Tibial nerve (tissue), 4 donors: Measurements from ENCODE around the gene ADIRF. TPM values are rescaled to one million over a fixed set of nuclear protein-coding genes. Genes with fewer than 3 reads are reported as not detected.
A peak's percentile ranks its signal among the peaks of the same experiment; 100 is the strongest.
"Not testable (repeated sequence)": the region's sequence is repeated elsewhere in the genome, so short reads cannot be mapped to it uniquely, and the experiment has no call there.

Experiments used
- DNase-seq, 2 donors: peaks; one replicate each; pipeline ENCODE4 v3.0.0-alpha.2; 2019; ENCODE audit warnings: low spot score in 2 of 2
- H3K27ac ChIP-seq, 4 donors: fragments of 200-600 bp; sonication (generic) in 3 of 4; one replicate each; pipeline ENCODE4 v1.5.1; 2017 to 2019; ENCODE audit warnings: mild to moderate bottlenecking in 1 of 4
- H3K27me3 ChIP-seq, 2 donors: fragments of 200-600 bp; sonication (generic) in 1 of 2; one replicate each; pipeline versions ENCODE4 v1.5.1 to v1.6.0; 2017 to 2019
- H3K36me3 ChIP-seq, 3 donors: fragments of 200-600 bp; sonication (generic); one replicate each; pipeline ENCODE4 v1.5.1; 2018 to 2019
- H3K4me1 ChIP-seq, 4 donors: fragments of 200-600 bp; sonication (generic) in 3 of 4; one replicate each; pipeline ENCODE4 v1.5.1; 2017 to 2019
- H3K4me3 ChIP-seq, 4 donors: fragments of 200-600 bp; sonication (generic) in 3 of 4; one replicate each; pipeline ENCODE4 v1.5.1; 2017 to 2019; ENCODE audit warnings: mild to moderate bottlenecking in 1 of 4, moderate library complexity in 1 of 4
- H3K9me3 ChIP-seq, 4 donors: fragments of 200-600 bp; sonication (generic) in 3 of 4; one replicate each; pipeline ENCODE4 v1.5.1; 2017 to 2019
- CTCF ChIP-seq, 5 experiments: fragments of 200-600 bp in 3 of 5; fragments of 450-650 bp in 2 of 5; sonication (generic) in 3 of 5; IDR thresholded peaks; one replicate each; pipeline ENCODE4 v1.5.1; 2016 to 2019; ENCODE audit warnings: antibody characterized with exemption in 5 of 5, mild to moderate bottlenecking in 3 of 5, moderate library complexity in 2 of 5
- EP300 ChIP-seq, 2 donors: sonication (generic); formaldehyde crosslinking; IDR thresholded peaks; one replicate each; pipeline ENCODE4 v1.6.1; 2017; ENCODE audit warnings: antibody characterized with exemption in 2 of 2, mild to moderate bottlenecking in 1 of 2
- POLR2A ChIP-seq, 2 donors: fragments of 450-650 bp; IDR thresholded peaks; one replicate each; pipeline ENCODE4 v1.6.1; 2017; ENCODE audit warnings: antibody characterized with exemption in 2 of 2, mild to moderate bottlenecking in 2 of 2, moderate library complexity in 2 of 2
- WGBS, 2 donors: methylation state at CpG; one replicate each; pipeline ENCODE4 v1.1.5; 2018; 5-methylcytosine and 5-hydroxymethylcytosine counted together
- total RNA-seq, 4 donors: library from RNA; depleted of rRNA; stranded (reverse); fragments of >200 nt; gene quantifications; one replicate each; pipeline ENCODE4 v1.1.0, GENCODE V29; 2016

The ADIRF gene
- total RNA-seq, 4 donors from 2014 or later = 703 to 1,895 (median 1,121) TPM

GRCh38 chr10:86979977-86980448 lies 11.7 kb downstream of the ADIRF start:
- H3K9me3 ChIP-seq = no peaks in the 10 kb centered on the region
- WGBS, 2 donors = 5 to 19% methylated on average over 3 of the region's 3 CpGs
- no peak overlapping the region for H3K4me3 ChIP-seq
- H3K27ac ChIP-seq = peak overlapping the region; percentile 45 to 86 (median 74)
- TF ChIP-seq POLR2A (IDR thresholded peaks at IDR 0.05) (no peak), CTCF (IDR thresholded peaks at IDR 0.05) (no peak), EP300 (IDR thresholded peaks at IDR 0.05) (peak; percentile 66 to 70)
- H3K36me3 ChIP-seq = no peaks in the 10 kb centered on the region
- no peak for DNase-seq
- H3K27me3 ChIP-seq = no peaks in the 10 kb centered on the region
- peaks cover 0 to 28% (median 13%) of the 10 kb centered on the region in 4 donors for H3K4me1 ChIP-seq

- not testable (repeated sequence) for DNase-seq, H3K36me3 ChIP-seq, H3K9me3 ChIP-seq, H3K27me3 ChIP-seq, H3K4me3 ChIP-seq
- H3K4me1 ChIP-seq = peaks cover 0 to 28% (median 13%) of the 10 kb centered on the region in 4 donors
- peak overlapping the region in 2 of 4 donors; percentile 85 to 86 for H3K27ac ChIP-seq
- 73 to 80% methylated on average over 6 of the region's 6 CpGs for WGBS, 2 donors
These were observed 12.7 kb downstream of the ADIRF start for GRCh38 chr10:86981020-86981419.

GRCh38 chr10:86981716-86982115 lies 13.4 kb downstream of the ADIRF start:
- Histone ChIP-seq H3K4me1 (peaks cover 0 to 28% (median 13%) of the 10 kb centered on the region in 4 donors), H3K27ac (peak overlapping the region in 1 of 4 donors; percentile 86), H3K4me3 (no peak overlapping the region), H3K36me3 (peaks cover 0 to 8% (median 0%) of the 10 kb centered on the region in 3 donors), H3K9me3 (no peaks in the 10 kb centered on the region), H3K27me3 (no peaks in the 10 kb centered on the region)
- no peak for DNase-seq
- TF ChIP-seq POLR2A (IDR thresholded peaks at IDR 0.05) = no peak
- no peak for TF ChIP-seq EP300 (IDR thresholded peaks at IDR 0.05)
- no peak for TF ChIP-seq CTCF (IDR thresholded peaks at IDR 0.05)
- 87 to 88% methylated on average over 5 of the region's 5 CpGs for WGBS, 2 donors

GRCh38 chr10:86984498-86984897 lies 16.2 kb downstream of the ADIRF start:
- DNase-seq, H3K4me3 ChIP-seq, H3K9me3 ChIP-seq, H3K27ac ChIP-seq, H3K27me3 ChIP-seq: not testable (repeated sequence)
- Histone ChIP-seq H3K36me3 (peaks cover 0 to 12% (median 0%) of the 10 kb centered on the region in 3 donors), H3K4me1 (peaks cover 0 to 23% (median 11%) of the 10 kb centered on the region in 4 donors)
- 98 to 99% methylated on average over 4 of the region's 4 CpGs for WGBS, 2 donors

GRCh38 chr10:86988520-86988919 lies 20.2 kb downstream of the ADIRF start:
- Histone ChIP-seq H3K4me1 (peaks cover 0 to 9% (median 0%) of the 10 kb centered on the region in 4 donors), H3K4me3 (no peak overlapping the region), H3K36me3 (peaks cover 0 to 38% (median 0%) of the 10 kb centered on the region in 3 donors), H3K27ac (no peak overlapping the region), H3K27me3 (no peaks in the 10 kb centered on the region), H3K9me3 (no peaks in the 10 kb centered on the region)
- TF ChIP-seq CTCF (IDR thresholded peaks at IDR 0.05) (no peak), POLR2A (IDR thresholded peaks at IDR 0.05) (no peak), EP300 (IDR thresholded peaks at IDR 0.05) (no peak)
- 56 to 58% methylated on average over 1 of the region's 1 CpG for WGBS, 2 donors
- no peak for DNase-seq

- DNase-seq, H3K4me3 ChIP-seq, H3K27ac ChIP-seq, H3K4me1 ChIP-seq, H3K9me3 ChIP-seq, H3K27me3 ChIP-seq: not testable (repeated sequence)
- peaks cover 0 to 51% (median 0%) of the 10 kb centered on the region in 3 donors for H3K36me3 ChIP-seq
- WGBS, 2 donors = 86 to 91% methylated on average over 12 of the region's 12 CpGs
These were observed 23.1 kb downstream of the ADIRF start for GRCh38 chr10:86991362-86991761.

GRCh38 chr10:86992456-86992855 lies 24.2 kb downstream of the ADIRF start:
- Histone ChIP-seq H3K4me3 (no peak overlapping the region), H3K9me3 (no peaks in the 10 kb centered on the region), H3K27me3 (no peaks in the 10 kb centered on the region), H3K4me1 (peaks cover 0 to 9% (median 0%) of the 10 kb centered on the region in 4 donors), H3K36me3 (peaks cover 0 to 53% (median 0%) of the 10 kb centered on the region in 3 donors), H3K27ac (no peak overlapping the region)
- TF ChIP-seq EP300 (IDR thresholded peaks at IDR 0.05) = no peak
- TF ChIP-seq CTCF (IDR thresholded peaks at IDR 0.05) = no peak
- TF ChIP-seq POLR2A (IDR thresholded peaks at IDR 0.05) = no peak
- DNase-seq = no peak
